Adrenal gland (tissue), 5 donors: Measurements from ENCODE around the gene DYRK1A.

Experiments used
- CTCF ChIP-seq, 6 experiments: fragments of 450-650 bp in 4 of 6; fragments of 200-600 bp in 2 of 6; sonication (generic) in 1 of 6; IDR thresholded peaks; 1 replicate in 5 of 6; 2 replicates in 1 of 6; pipeline versions ENCODE4 v1.5.1 to v1.8.0; 2016 to 2021; ENCODE audit warnings: antibody characterized with exemption in 6 of 6, mild to moderate bottlenecking in 2 of 6, moderate library complexity in 1 of 6
- POLR2A ChIP-seq, 2 donors: fragments of 450-650 bp; IDR thresholded peaks; one replicate each; pipeline ENCODE4 v1.6.1; 2017; ENCODE audit warnings: antibody characterized with exemption in 2 of 2, mild to moderate bottlenecking in 2 of 2, moderate library complexity in 1 of 2
- donor health status: DM: no; HTN: no; CAD: no.

DNA sequence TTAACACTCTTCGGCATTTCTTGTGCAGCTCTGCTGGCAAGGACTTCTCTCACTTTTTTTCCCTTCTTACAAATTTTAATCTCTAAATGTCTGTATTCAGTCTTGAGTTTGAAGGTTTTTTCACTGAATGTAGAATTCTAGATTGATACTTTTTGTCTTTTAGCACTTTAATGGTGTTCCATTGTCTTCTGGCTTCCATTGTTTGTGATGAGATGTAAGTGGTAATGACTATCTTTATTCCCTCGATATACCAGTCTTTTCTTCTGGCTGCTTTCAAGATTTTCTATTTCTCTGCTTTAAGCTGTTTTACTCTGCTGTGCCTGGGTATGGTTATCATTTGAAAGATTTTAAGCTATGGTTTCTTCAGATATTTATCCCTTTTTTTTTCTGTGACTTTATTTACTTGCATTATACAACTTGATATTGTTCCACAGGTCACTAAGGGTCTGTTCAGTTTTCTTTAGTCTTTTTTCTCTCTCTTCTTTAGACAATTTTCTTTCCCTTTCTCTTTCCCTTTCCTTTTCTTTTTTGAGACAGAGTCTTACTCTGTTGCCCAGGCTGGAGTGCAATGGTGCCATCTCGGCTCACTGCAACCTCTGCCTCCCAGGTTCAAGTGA, 35.8 kb downstream of the DYRK1A start:
- TF ChIP-seq CTCF (IDR thresholded peaks at IDR 0.05), result no peak
- no peak for TF ChIP-seq POLR2A (IDR thresholded peaks at IDR 0.05)
